ENCODE results near the gene TTC21A.

Gene TTC21A

DNA sequence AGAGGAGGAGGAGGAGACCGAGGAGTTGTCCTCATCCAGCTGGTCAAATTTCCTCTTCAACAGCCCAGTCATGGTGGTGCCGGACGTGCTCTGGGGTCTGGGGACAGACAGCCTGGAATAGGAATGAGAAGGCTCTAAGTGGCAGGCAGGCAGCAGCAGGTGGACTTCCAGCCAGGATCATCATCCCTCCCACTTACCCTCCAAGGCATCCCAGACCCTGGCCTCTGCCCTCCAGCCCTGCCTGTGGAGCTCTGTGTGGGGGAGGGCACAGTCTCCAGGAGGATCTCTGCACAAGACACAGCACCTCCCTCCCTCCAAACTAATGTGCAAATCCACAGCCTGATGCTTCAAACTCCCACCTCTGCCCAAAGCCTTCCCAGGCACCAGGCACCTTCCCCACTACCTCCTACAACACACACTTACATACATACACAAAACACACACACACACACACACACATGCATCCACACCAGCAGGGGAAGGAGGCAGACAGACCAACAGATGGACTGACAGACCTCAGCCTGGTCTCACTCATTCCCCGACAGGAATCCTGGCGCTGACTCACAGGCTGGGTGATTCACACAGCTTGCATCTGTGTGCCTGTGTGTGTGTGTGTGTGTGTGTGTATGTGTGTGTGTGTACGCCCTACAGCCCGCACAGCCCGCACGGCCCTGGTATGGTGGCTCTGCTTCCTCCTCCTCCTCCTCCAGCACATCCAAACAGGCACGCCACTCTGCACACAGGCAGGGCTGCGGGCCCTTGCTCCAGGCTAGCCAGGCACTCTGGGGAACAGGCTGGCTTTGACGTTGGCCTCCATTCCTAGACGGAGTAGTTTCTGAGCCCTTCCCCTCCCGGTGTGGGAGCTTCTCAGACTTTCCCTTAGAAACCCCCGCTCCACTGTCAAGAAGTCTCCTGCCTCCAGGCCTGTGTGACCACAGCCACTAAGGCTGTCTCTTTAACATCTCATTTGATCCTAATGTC, 39.4 kb downstream of the TTC21A start:
- POLR2A ChIA-PET, result no interaction called here
- CTCF ChIA-PET, result interaction anchor here (0.7 to 1.3 kb wide), 3 partner anchors 21 to 141 kb away, joined by 3 to 7 read pairs (median 4); no protein-coding TSS in a partner anchor
- Histone ChIP-seq H3K4me1 (ENCODE audit: control insufficient read depth, insufficient read depth, low read length) (peaks cover 15% of the 10 kb centered on the region), H3K9me3 (ENCODE audit: control insufficient read depth, insufficient read depth, low read depth, low read length) (no peaks in the 10 kb centered on the region), H3K27ac (ENCODE audit: extremely low read depth, low read depth, low read length) (peak overlapping the region; percentile 20; the same call in 1 of the 2 replicates), H3K4me3 (ENCODE audit: low read depth, low read length) (no peak overlapping the region), H3K36me3 (ENCODE audit: control insufficient read depth in 2 of 2, insufficient read depth in 1 of 2, low read length in 2 of 2) (peaks cover 0 to 52% of the 10 kb centered on the region in 2 experiments; a peak in 1 of 3 replicates)
- TF ChIP-seq ZBTB1 (tag by site-specific recombination; IDR thresholded peaks at IDR 0.05) (peak; percentile 72; the same call in 1 of the 2 replicates), ZNF544 (tag by site-specific recombination; IDR thresholded peaks at IDR 0.05) (no peak), PRDM1 (tag by site-specific recombination; IDR thresholded peaks at IDR 0.05) (peak; percentile 9), TRIM28 (IDR thresholded peaks at IDR 0.05; ENCODE audit: borderline replicate concordance, low read length) (peak; percentile 60; the same call in 1 of the 2 replicates), ZNF521 (tag by site-specific recombination; IDR thresholded peaks at IDR 0.05) (no peak), ZNF585B (tag by site-specific recombination; IDR thresholded peaks at IDR 0.05) (no peak), ZBTB48 (tag by site-specific recombination; IDR thresholded peaks at IDR 0.05) (peak; percentile 57; the same call in 1 of the 2 replicates), ZNF394 (tag by site-specific recombination; IDR thresholded peaks at IDR 0.05; ENCODE audit: borderline replicate concordance) (peak; percentile 53; the same call in 1 of the 2 replicates), ZNF843 (tag by site-specific recombination; IDR thresholded peaks at IDR 0.05) (peak; percentile 38; the same call in 1 of the 2 replicates), ZNF24 (tag by site-specific recombination; IDR thresholded peaks at IDR 0.05) (peak; percentile 42; the same call in 1 of the 2 replicates), ZEB2 (tag by site-specific recombination; IDR thresholded peaks at IDR 0.05) (peak; percentile 56), BCL11B (tag by site-specific recombination; IDR thresholded peaks at IDR 0.05; ENCODE audit: low read depth) (no peak), ZNF76 (tag by site-specific recombination; IDR thresholded peaks at IDR 0.05; ENCODE audit: borderline replicate concordance, low read depth) (no peak), ZSCAN30 (tag by site-specific recombination; IDR thresholded peaks at IDR 0.05) (no peak), SP7 (tag by site-specific recombination; IDR thresholded peaks at IDR 0.05) (peak; percentile 84), SCRT2 (tag by site-specific recombination; IDR thresholded peaks at IDR 0.05) (peak; percentile 90), SCRT1 (tag by site-specific recombination; IDR thresholded peaks at IDR 0.05; ENCODE audit: borderline replicate concordance) (peak; percentile 15; the same call in 1 of the 2 replicates), ZNF175 (tag by site-specific recombination; IDR thresholded peaks at IDR 0.05) (no peak)
- TF ChIP-seq, protein P1, sequence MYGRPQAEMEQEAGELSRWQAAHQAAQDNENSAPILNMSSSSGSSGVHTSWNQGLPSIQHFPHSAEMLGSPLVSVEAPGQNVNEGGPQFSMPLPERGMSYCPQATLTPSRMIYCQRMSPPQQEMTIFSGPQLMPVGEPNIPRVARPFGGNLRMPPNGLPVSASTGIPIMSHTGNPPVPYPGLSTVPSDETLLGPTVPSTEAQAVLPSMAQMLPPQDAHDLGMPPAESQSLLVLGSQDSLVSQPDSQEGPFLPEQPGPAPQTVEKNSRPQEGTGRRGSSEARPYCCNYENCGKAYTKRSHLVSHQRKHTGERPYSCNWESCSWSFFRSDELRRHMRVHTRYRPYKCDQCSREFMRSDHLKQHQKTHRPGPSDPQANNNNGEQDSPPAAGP (tag by site-specific recombination; IDR thresholded peaks at IDR 0.05), result peak; percentile 90
- TF ChIP-seq, protein P2, sequence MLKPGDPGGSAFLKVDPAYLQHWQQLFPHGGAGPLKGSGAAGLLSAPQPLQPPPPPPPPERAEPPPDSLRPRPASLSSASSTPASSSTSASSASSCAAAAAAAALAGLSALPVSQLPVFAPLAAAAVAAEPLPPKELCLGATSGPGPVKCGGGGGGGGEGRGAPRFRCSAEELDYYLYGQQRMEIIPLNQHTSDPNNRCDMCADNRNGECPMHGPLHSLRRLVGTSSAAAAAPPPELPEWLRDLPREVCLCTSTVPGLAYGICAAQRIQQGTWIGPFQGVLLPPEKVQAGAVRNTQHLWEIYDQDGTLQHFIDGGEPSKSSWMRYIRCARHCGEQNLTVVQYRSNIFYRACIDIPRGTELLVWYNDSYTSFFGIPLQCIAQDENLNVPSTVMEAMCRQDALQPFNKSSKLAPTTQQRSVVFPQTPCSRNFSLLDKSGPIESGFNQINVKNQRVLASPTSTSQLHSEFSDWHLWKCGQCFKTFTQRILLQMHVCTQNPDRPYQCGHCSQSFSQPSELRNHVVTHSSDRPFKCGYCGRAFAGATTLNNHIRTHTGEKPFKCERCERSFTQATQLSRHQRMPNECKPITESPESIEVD (tag by site-specific recombination; IDR thresholded peaks at IDR 0.05), result no peak
- TF ChIP-seq, protein P3, sequence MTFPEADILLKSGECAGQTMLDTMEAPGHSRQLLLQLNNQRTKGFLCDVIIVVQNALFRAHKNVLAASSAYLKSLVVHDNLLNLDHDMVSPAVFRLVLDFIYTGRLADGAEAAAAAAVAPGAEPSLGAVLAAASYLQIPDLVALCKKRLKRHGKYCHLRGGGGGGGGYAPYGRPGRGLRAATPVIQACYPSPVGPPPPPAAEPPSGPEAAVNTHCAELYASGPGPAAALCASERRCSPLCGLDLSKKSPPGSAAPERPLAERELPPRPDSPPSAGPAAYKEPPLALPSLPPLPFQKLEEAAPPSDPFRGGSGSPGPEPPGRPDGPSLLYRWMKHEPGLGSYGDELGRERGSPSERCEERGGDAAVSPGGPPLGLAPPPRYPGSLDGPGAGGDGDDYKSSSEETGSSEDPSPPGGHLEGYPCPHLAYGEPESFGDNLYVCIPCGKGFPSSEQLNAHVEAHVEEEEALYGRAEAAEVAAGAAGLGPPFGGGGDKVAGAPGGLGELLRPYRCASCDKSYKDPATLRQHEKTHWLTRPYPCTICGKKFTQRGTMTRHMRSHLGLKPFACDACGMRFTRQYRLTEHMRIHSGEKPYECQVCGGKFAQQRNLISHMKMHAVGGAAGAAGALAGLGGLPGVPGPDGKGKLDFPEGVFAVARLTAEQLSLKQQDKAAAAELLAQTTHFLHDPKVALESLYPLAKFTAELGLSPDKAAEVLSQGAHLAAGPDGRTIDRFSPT (tag by site-specific recombination; IDR thresholded peaks at IDR 0.05), result peak; percentile 91
- TF ChIP-seq, protein P4, sequence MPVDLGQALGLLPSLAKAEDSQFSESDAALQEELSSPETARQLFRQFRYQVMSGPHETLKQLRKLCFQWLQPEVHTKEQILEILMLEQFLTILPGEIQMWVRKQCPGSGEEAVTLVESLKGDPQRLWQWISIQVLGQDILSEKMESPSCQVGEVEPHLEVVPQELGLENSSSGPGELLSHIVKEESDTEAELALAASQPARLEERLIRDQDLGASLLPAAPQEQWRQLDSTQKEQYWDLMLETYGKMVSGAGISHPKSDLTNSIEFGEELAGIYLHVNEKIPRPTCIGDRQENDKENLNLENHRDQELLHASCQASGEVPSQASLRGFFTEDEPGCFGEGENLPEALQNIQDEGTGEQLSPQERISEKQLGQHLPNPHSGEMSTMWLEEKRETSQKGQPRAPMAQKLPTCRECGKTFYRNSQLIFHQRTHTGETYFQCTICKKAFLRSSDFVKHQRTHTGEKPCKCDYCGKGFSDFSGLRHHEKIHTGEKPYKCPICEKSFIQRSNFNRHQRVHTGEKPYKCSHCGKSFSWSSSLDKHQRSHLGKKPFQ (tag by site-specific recombination; IDR thresholded peaks at IDR 0.05), result peak; percentile 38; the same call in 1 of the 2 replicates
- TF ChIP-seq, protein P5, sequence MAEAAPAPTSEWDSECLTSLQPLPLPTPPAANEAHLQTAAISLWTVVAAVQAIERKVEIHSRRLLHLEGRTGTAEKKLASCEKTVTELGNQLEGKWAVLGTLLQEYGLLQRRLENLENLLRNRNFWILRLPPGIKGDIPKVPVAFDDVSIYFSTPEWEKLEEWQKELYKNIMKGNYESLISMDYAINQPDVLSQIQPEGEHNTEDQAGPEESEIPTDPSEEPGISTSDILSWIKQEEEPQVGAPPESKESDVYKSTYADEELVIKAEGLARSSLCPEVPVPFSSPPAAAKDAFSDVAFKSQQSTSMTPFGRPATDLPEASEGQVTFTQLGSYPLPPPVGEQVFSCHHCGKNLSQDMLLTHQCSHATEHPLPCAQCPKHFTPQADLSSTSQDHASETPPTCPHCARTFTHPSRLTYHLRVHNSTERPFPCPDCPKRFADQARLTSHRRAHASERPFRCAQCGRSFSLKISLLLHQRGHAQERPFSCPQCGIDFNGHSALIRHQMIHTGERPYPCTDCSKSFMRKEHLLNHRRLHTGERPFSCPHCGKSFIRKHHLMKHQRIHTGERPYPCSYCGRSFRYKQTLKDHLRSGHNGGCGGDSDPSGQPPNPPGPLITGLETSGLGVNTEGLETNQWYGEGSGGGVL (tag by site-specific recombination; IDR thresholded peaks at IDR 0.05), result peak; percentile 90
- TF ChIP-seq, protein P6, sequence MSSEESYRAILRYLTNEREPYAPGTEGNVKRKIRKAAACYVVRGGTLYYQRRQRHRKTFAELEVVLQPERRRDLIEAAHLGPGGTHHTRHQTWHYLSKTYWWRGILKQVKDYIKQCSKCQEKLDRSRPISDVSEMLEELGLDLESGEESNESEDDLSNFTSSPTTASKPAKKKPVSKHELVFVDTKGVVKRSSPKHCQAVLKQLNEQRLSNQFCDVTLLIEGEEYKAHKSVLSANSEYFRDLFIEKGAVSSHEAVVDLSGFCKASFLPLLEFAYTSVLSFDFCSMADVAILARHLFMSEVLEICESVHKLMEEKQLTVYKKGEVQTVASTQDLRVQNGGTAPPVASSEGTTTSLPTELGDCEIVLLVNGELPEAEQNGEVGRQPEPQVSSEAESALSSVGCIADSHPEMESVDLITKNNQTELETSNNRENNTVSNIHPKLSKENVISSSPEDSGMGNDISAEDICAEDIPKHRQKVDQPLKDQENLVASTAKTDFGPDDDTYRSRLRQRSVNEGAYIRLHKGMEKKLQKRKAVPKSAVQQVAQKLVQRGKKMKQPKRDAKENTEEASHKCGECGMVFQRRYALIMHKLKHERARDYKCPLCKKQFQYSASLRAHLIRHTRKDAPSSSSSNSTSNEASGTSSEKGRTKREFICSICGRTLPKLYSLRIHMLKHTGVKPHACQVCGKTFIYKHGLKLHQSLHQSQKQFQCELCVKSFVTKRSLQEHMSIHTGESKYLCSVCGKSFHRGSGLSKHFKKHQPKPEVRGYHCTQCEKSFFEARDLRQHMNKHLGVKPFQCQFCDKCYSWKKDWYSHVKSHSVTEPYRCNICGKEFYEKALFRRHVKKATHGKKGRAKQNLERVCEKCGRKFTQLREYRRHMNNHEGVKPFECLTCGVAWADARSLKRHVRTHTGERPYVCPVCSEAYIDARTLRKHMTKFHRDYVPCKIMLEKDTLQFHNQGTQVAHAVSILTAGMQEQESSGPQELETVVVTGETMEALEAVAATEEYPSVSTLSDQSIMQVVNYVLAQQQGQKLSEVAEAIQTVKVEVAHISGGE (tag by site-specific recombination; conservative IDR thresholded peaks at IDR 0.05; ENCODE audit: low read depth), result no peak
